ENCODE data around the gene PNP.

GRCh38 chr14:20487396-20487725 is 18.2 kb downstream of the PNP start:
- TF ChIP-seq TCF7 (IDR thresholded peaks at IDR 0.05; ENCODE audit: borderline replicate concordance): no peak
- TF ChIP-seq, protein P1, sequence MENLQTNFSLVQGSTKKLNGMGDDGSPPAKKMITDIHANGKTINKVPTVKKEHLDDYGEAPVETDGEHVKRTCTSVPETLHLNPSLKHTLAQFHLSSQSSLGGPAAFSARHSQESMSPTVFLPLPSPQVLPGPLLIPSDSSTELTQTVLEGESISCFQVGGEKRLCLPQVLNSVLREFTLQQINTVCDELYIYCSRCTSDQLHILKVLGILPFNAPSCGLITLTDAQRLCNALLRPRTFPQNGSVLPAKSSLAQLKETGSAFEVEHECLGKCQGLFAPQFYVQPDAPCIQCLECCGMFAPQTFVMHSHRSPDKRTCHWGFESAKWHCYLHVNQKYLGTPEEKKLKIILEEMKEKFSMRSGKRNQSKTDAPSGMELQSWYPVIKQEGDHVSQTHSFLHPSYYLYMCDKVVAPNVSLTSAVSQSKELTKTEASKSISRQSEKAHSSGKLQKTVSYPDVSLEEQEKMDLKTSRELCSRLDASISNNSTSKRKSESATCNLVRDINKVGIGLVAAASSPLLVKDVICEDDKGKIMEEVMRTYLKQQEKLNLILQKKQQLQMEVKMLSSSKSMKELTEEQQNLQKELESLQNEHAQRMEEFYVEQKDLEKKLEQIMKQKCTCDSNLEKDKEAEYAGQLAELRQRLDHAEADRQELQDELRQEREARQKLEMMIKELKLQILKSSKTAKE (IDR thresholded peaks at IDR 0.05; ENCODE audit: low read depth, poor library complexity, severe bottlenecking): no peak
- no peak for TF ChIP-seq SPI1 (IDR thresholded peaks at IDR 0.05; ENCODE audit: borderline replicate concordance, insufficient read depth, low read depth, low read length)
- TF ChIP-seq CTCF (IDR thresholded peaks at IDR 0.05 in 2 of 3, conservative IDR thresholded peaks at IDR 0.05 in 1 of 3; ENCODE audit: control insufficient read depth in 2 of 3, extremely low read depth in 1 of 3, insufficient read depth in 1 of 3, low read depth in 3 of 3, low read length in 3 of 3): peak in 2 of 3 experiments; percentile 10 to 38; a peak in 2 of 6 replicates
- no peak for TF ChIP-seq RCOR1 (conservative IDR thresholded peaks at IDR 0.05; ENCODE audit: low read depth, low read length)
- TF ChIP-seq SREBF1 (IDR thresholded peaks at IDR 0.05; ENCODE audit: low read length): no peak
- TF ChIP-seq ATF3 (IDR thresholded peaks at IDR 0.05; ENCODE audit: borderline replicate concordance, extremely low read depth, low read depth, low read length): no peak
- TF ChIP-seq CHD1 (IDR thresholded peaks at IDR 0.05; ENCODE audit: low read depth, low read length): no peak
- no peak for TF ChIP-seq MAX (IDR thresholded peaks at IDR 0.05; ENCODE audit: low read depth, low read length)
